Hepatocyte (in vitro differentiated cells): Measurements from ENCODE around the gene RLN3. TPM values are rescaled to one million over a fixed set of nuclear protein-coding genes. Genes with fewer than 3 reads are reported as not detected.

ENCODE experiments used
- DNase-seq: peaks from one replicate; pipeline ENCODE4 v3.0.0-alpha.2; 2016; ENCODE audit warnings: low spot score
- H2AFZ ChIP-seq: fragments of 200-600 bp; sonication (generic); 2 replicates; pipeline ENCODE4 v1.6.0; 2016; ENCODE audit warnings: antibody characterized with exemption, mild to moderate bottlenecking
- H3K27ac ChIP-seq: fragments of 200-600 bp; sonication (generic); 2 replicates; pipeline ENCODE4 v1.5.1; 2016; ENCODE audit warnings: mild to moderate bottlenecking
- H3K27me3 ChIP-seq: fragments of 200-600 bp; sonication (generic); 2 replicates; pipeline ENCODE4 v1.6.1; 2016
- H3K36me3 ChIP-seq: fragments of 200-600 bp; sonication (generic); replicated peaks from 2 replicates; pipeline ENCODE4 v1.5.1; 2016; ENCODE audit warnings: low read depth; ENCODE audit not compliant: insufficient read depth
- H3K4me1 ChIP-seq: fragments of 200-600 bp; sonication (generic); 2 replicates; pipeline ENCODE4 v1.5.1; 2016; ENCODE audit warnings: mild to moderate bottlenecking, moderate library complexity; ENCODE audit not compliant: insufficient read depth
- H3K4me2 ChIP-seq: fragments of 200-600 bp; sonication (generic); 2 replicates; pipeline ENCODE4 v1.6.0; 2016
- H3K4me3 ChIP-seq: fragments of 200-600 bp; sonication (generic); 2 replicates; pipeline ENCODE4 v1.5.1; 2016; ENCODE audit warnings: mild to moderate bottlenecking
- H3K79me2 ChIP-seq: fragments of 200-600 bp; sonication (generic); 2 replicates; pipeline ENCODE4 v1.6.0; 2017; ENCODE audit warnings: mild to moderate bottlenecking
- H3K9me2 ChIP-seq: fragments of 200-600 bp; sonication (generic); replicated peaks from 2 replicates; pipeline ENCODE4 v1.6.0; 2017; ENCODE audit warnings: mild to moderate bottlenecking; ENCODE audit not compliant: insufficient read depth
- H3K9me3 ChIP-seq: fragments of 200-600 bp; sonication (generic); 2 replicates; pipeline ENCODE4 v1.5.1; 2016; ENCODE audit warnings: low read depth, mild to moderate bottlenecking
- H4K20me1 ChIP-seq: fragments of 200-600 bp; sonication (generic); 2 replicates; pipeline ENCODE4 v1.6.0; 2016; ENCODE audit warnings: mild to moderate bottlenecking; ENCODE audit not compliant: insufficient read depth, poor library complexity, severe bottlenecking
- CTCF ChIP-seq: fragments of 200-600 bp; sonication (generic); IDR thresholded peaks from 2 replicates; pipeline ENCODE4 v1.5.1; 2016; ENCODE audit warnings: antibody characterized with exemption, mild to moderate bottlenecking; ENCODE audit not compliant: poor library complexity
- EZH2 ChIP-seq: fragments of 200-600 bp; sonication (generic); IDR thresholded peaks from 2 replicates; pipeline ENCODE4 v1.6.1; 2016; ENCODE audit warnings: antibody characterized with exemption, mild to moderate bottlenecking, borderline replicate concordance
- EZH2phosphoT487 ChIP-seq: fragments of 200-600 bp; sonication (generic); IDR thresholded peaks from one replicate; pipeline ENCODE4 v1.6.1; 2018; ENCODE audit warnings: antibody characterized with exemption, mild to moderate bottlenecking, low read depth, moderate library complexity; ENCODE audit not compliant: unreplicated experiment, severe bottlenecking
- WGBS: methylation state at CpG from one replicate; pipeline ENCODE4 v1.1.6; 2016; ENCODE audit warnings: low lambda C conversion rate; ENCODE audit errors: missing lambda C conversion rate; 5-methylcytosine and 5-hydroxymethylcytosine counted together
- polyA plus RNA-seq: library from polyadenylated mRNA; unstranded; fragments of >200 nt; fragmentation: Nextera tagmentation; extraction: Ambion mirVana; gene quantifications from 2 replicates; pipeline ENCODE4 v1.2.1, GENCODE V29; 2016
- total RNA-seq: library from RNA; depleted of rRNA; stranded (reverse); fragments of >200 nt; gene quantifications from 2 replicates; pipeline ENCODE4 v1.2.3, GENCODE V29; 2014

RLN3 gene
- total and polyA plus RNA-seq, 2 experiments from 2014 or later: not detected

DNA sequence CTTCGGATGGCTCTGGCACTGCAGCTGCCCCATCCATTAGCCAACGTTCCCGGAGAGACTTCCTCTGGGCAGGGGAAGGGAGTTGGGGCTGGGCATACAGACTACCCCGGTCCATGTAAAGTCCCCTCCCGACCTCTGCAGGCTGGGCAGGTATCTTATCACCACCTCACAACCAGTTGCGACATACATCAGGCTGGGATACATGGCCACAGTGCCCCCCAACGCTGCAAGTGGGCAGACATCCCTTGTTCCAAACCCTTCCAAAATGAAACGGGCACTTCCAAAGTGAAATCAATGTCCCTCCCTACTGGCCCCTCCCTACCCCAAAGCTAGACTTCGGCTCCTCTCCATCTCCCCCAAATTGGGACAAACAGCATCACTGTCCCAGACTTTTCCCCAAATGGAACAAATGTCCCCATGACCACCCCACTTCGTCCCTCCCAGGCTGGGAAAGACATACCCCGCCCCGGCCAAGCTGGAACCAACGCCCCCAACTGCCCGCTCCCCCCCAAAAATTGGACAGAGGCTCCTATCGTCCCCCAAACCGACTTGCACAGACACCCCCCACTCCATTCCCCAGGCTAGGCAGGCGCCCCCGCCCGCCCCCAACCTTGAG lies 28.9 kb downstream of the RLN3 start:
- no peaks in the 10 kb centered on the region for H3K9me2 ChIP-seq
- peaks cover 5% of the 10 kb centered on the region for H3K4me1 ChIP-seq
- no peak for DNase-seq
- H3K79me2 ChIP-seq: no peaks in the 10 kb centered on the region
- peaks cover 16% of the 10 kb centered on the region for H3K27me3 ChIP-seq
- no peak for TF ChIP-seq EZH2phosphoT487
- no peak for TF ChIP-seq CTCF
- no peak for TF ChIP-seq EZH2
- H4K20me1 ChIP-seq: no peaks in the 10 kb centered on the region
- H3K4me2 ChIP-seq: peak overlapping the region; percentile 81
- 24% methylated on average over 17 of the region's 19 CpGs for WGBS
- H3K9me3 ChIP-seq: no peaks in the 10 kb centered on the region
- H2AFZ ChIP-seq: no peak overlapping the region
- no peak overlapping the region for H3K27ac ChIP-seq
- H3K4me3 ChIP-seq: peak overlapping the region; percentile 29
- no peaks in the 10 kb centered on the region for H3K36me3 ChIP-seq

DNA sequence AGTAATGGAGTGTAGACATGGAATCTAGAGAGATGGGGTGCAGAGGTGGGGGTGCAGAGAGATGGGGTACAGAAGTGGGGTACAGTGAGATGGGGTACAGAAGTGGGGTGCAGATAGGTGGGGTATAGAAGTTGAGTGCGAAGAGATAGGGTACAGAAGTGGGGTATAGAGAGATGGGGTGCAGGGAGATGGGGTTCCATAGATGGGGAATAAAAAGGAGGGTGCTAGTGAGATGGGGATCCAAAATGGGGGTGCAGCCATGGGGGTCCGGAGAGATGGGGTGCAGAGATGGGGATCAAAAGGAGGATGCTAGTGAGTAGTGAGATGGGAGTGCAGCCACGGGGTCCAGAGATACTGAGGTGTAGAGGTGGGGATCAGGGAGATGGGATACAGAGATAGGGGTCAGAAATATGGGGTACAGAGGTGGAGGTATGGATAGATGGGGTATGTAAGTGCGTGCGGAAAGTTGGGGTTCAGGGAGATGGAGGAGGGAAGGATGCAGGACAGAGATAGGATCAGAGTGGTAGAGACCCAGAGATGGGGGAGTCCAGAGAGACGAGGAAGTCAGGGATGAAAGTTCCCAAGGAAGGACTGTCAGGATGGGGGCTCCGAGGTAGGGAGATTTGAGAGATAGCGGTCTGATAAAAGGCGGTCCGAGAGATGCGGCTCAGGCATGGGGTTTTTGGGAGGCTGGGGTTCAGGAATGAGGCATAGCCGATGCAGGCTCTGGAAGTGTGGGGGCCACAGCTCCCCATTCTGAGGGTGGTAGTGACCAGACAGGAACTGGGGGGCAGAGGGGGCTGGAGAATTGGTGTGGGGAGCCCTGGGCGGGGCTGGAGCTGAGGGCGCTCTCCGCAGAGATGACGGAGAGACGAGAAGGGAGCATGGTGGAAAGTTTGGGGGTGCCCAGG lies 30.5 kb downstream of the RLN3 start:
- Histone ChIP-seq H2AFZ (no peak overlapping the region), H3K27ac (no peak overlapping the region), H3K27me3 (peaks cover 16% of the 10 kb centered on the region), H3K79me2 (no peaks in the 10 kb centered on the region), H3K4me2 (peak overlapping the region; percentile 81), H3K36me3 (no peaks in the 10 kb centered on the region), H3K9me2 (no peaks in the 10 kb centered on the region), H3K4me1 (peaks cover 5% of the 10 kb centered on the region), H3K4me3 (no peak overlapping the region), H3K9me3 (no peaks in the 10 kb centered on the region), H4K20me1 (no peaks in the 10 kb centered on the region)
- WGBS: 53% methylated on average over 16 of the region's 17 CpGs
- no peak for DNase-seq
- TF ChIP-seq CTCF: no peak
- no peak for TF ChIP-seq EZH2
- TF ChIP-seq EZH2phosphoT487: no peak

- no peaks in the 10 kb centered on the region for H4K20me1 ChIP-seq
- H3K9me3 ChIP-seq: no peaks in the 10 kb centered on the region
- no peak overlapping the region for H2AFZ ChIP-seq
- peaks cover 5% of the 10 kb centered on the region for H3K4me1 ChIP-seq
- no peak overlapping the region for H3K27ac ChIP-seq
- peaks cover 16% of the 10 kb centered on the region for H3K27me3 ChIP-seq
- WGBS: 42% methylated on average over 11 of the region's 15 CpGs
- H3K9me2 ChIP-seq: no peaks in the 10 kb centered on the region
- no peak overlapping the region for H3K4me3 ChIP-seq
- no peaks in the 10 kb centered on the region for H3K36me3 ChIP-seq
- TF ChIP-seq EZH2: no peak
- peak; percentile 50 for TF ChIP-seq CTCF
- no peak for DNase-seq
- H3K79me2 ChIP-seq: no peaks in the 10 kb centered on the region
- no peak overlapping the region for H3K4me2 ChIP-seq
Observed at GRCh38 chr19:14059093-14059480, 31.1 kb downstream of the RLN3 start.
